Caco-2 (cell line): ENCODE results near the gene LRRC2. TPM values are rescaled to one million over a fixed set of nuclear protein-coding genes. Genes with fewer than 3 reads are reported as not detected.

Experiments
- BruUV-seq: library from RNA; stranded (reverse); fragments of 400-500 nt; replicated peaks from 2 replicates; lab custom pipeline; 2021; lab: Mats Ljungman, UMichigan
- CTCF ChIA-PET: fragments of 300-600 bp; sonication (Branson Sonifier 250); formaldehyde crosslinking; loops from one replicate; lab custom pipeline; 2022; ENCODE audit warnings: antibody characterized with exemption; lab: Charles Lee
- POLR2A ChIA-PET: fragments of 300-600 bp; sonication (Branson Sonifier 250); formaldehyde crosslinking; loops from one replicate; lab custom pipeline; 2022; ENCODE audit warnings: antibody characterized with exemption; lab: Charles Lee
- DNase-seq, 2 experiments: peaks; one replicate each; pipeline versions ENCODE4 v3.0.0 to v3.0.0-alpha.2; 2020 to 2022
- H3K27me3 ChIP-seq: replicated peaks from 2 replicates; pipeline ENCODE4 v1.6.0; 2011; ENCODE audit warnings: low read length; ENCODE audit not compliant: control insufficient read depth, insufficient read depth
- H3K36me3 ChIP-seq: 2 replicates; pipeline ENCODE4 v1.5.1; 2011; ENCODE audit warnings: low read length; ENCODE audit not compliant: control insufficient read depth, insufficient read depth
- H3K4me1 ChIP-seq: fragments of 250-450 bp; sonication (Bioruptor Pico); 2 replicates; pipeline ENCODE4 v1.5.1; 2020; ENCODE audit warnings: mild to moderate bottlenecking
- H3K4me3 ChIP-seq: 2 replicates; pipeline ENCODE4 v1.5.1; 2011; ENCODE audit warnings: low read depth, mild to moderate bottlenecking, control low read depth, low read length
- H3K9me3 ChIP-seq: fragments of 250-450 bp; sonication (Bioruptor Pico); 2 replicates; pipeline ENCODE4 v1.5.1; 2020; ENCODE audit warnings: mild to moderate bottlenecking, moderate library complexity
- H3K27ac Mint-ChIP-seq: one replicate; pipeline ENCODE4 v1.8.0; 2022; ENCODE audit warnings: mixed read lengths; ENCODE audit not compliant: unreplicated experiment
- H3K27me3 Mint-ChIP-seq: one replicate; pipeline ENCODE4 v1.8.0; 2022; ENCODE audit warnings: mixed read lengths; ENCODE audit not compliant: insufficient read depth, unreplicated experiment
- H3K36me3 Mint-ChIP-seq: one replicate; pipeline ENCODE4 v1.8.0; 2022; ENCODE audit warnings: mild to moderate bottlenecking, mixed read lengths; ENCODE audit not compliant: insufficient read depth, unreplicated experiment
- H3K4me1 Mint-ChIP-seq: one replicate; pipeline ENCODE4 v1.8.0; 2022; ENCODE audit warnings: low read depth, mixed read lengths; ENCODE audit not compliant: unreplicated experiment
- H3K4me3 Mint-ChIP-seq: one replicate; pipeline ENCODE4 v1.8.0; 2022; ENCODE audit warnings: mild to moderate bottlenecking, moderate library complexity, mixed read lengths; ENCODE audit not compliant: unreplicated experiment
- H3K9me3 Mint-ChIP-seq: one replicate; pipeline ENCODE4 v1.8.0; 2022; ENCODE audit warnings: mixed read lengths; ENCODE audit not compliant: unreplicated experiment
- CTCF ChIP-seq, 2 experiments: fragments of 200-600 bp in 1 of 2; IDR thresholded peaks; 1 replicate in 1 of 2; 2 replicates in 1 of 2; pipeline versions ENCODE4 v1.5.1 to v1.8.0; 2011 to 2022; ENCODE audit warnings: antibody characterized with exemption in 1 of 2, control low read depth in 1 of 2, inconsistent platforms in 1 of 2, low read depth in 1 of 2, low read length in 1 of 2, mild to moderate bottlenecking in 1 of 2, moderate library complexity in 1 of 2; ENCODE audit not compliant: insufficient read depth in 1 of 2, severe bottlenecking in 1 of 2, unreplicated experiment in 1 of 2
- intact Hi-C: fragments of 100-400 bp; cut with micrococcal nuclease; formaldehyde crosslinking; loops from one replicate; pipeline ENCODE4 v1.10.0; 2022; ENCODE audit not compliant: unreplicated experiment
- total RNA-seq: library from RNA; stranded (reverse); gene quantifications from 2 replicates; pipeline ENCODE4 v1.2.3, GENCODE V29; 2022

Gene LRRC2
- total RNA-seq, 1 experiment from 2014 or later = 0.27 TPM

GRCh38 chr3:46545818-46546630, 20.1 kb downstream of the LRRC2 start:
- Mint-ChIP-seq H3K27ac (no peak overlapping the region), H3K36me3 (no peaks in the 10 kb centered on the region), H3K4me1 (peaks cover 24% of the 10 kb centered on the region), H3K9me3 (no peaks in the 10 kb centered on the region), H3K4me3 (no peak overlapping the region), H3K27me3 (no peaks in the 10 kb centered on the region)
- ChIA-PET CTCF (interaction anchor here (0.6 kb wide), 1 partner anchor 12 kb away, joined by 4 read pairs; no protein-coding TSS in a partner anchor), POLR2A (no interaction called here)
- Histone ChIP-seq H3K9me3 (peaks cover 5% of the 10 kb centered on the region), H3K4me3 (no peak overlapping the region), H3K36me3 (no peaks in the 10 kb centered on the region), H3K27me3 (no peaks in the 10 kb centered on the region), H3K4me1 (peaks cover 15% of the 10 kb centered on the region)
- TF ChIP-seq CTCF (IDR thresholded peaks at IDR 0.05; ENCODE audit: insufficient read depth in 1 of 2, low read depth in 1 of 2, low read length in 1 of 2, severe bottlenecking in 1 of 2, unreplicated experiment in 1 of 2) = no peak
- intact Hi-C loops = no loop called here
- DNase-seq = no peak
- no TSS peak for BruUV-seq

- Histone ChIP-seq H3K4me3 (no peak overlapping the region), H3K9me3 (peaks cover 5% of the 10 kb centered on the region), H3K36me3 (no peaks in the 10 kb centered on the region), H3K4me1 (peaks cover 13% of the 10 kb centered on the region), H3K27me3 (no peaks in the 10 kb centered on the region)
- H3K36me3 Mint-ChIP-seq = no peaks in the 10 kb centered on the region
- ChIA-PET CTCF (no interaction called here), POLR2A (no interaction called here)
- intact Hi-C loops = loop anchor here (5.0 kb wide), 1 partner anchor 38 kb away; no protein-coding TSS in a partner anchor
- peaks cover 23% of the 10 kb centered on the region for H3K4me1 Mint-ChIP-seq
- H3K9me3 Mint-ChIP-seq = no peaks in the 10 kb centered on the region
- no peak for DNase-seq
- H3K27me3 Mint-ChIP-seq = no peaks in the 10 kb centered on the region
- no peak overlapping the region for H3K4me3 Mint-ChIP-seq
- no peak overlapping the region for H3K27ac Mint-ChIP-seq
- TF ChIP-seq CTCF (IDR thresholded peaks at IDR 0.05; ENCODE audit: insufficient read depth in 1 of 2, low read depth in 1 of 2, low read length in 1 of 2, severe bottlenecking in 1 of 2, unreplicated experiment in 1 of 2) = no peak
- BruUV-seq = no TSS peak
Observed at GRCh38 chr3:46544771-46545503, 21.2 kb downstream of the LRRC2 start.

GRCh38 chr3:46542801-46543201, 23.3 kb downstream of the LRRC2 start:
- Histone ChIP-seq H3K4me1 (no peaks in the 10 kb centered on the region), H3K9me3 (no peaks in the 10 kb centered on the region), H3K36me3 (no peaks in the 10 kb centered on the region), H3K4me3 (no peak overlapping the region), H3K27me3 (no peaks in the 10 kb centered on the region)
- Mint-ChIP-seq H3K27me3 (no peaks in the 10 kb centered on the region), H3K27ac (no peak overlapping the region), H3K9me3 (no peaks in the 10 kb centered on the region), H3K36me3 (no peaks in the 10 kb centered on the region), H3K4me3 (no peak overlapping the region), H3K4me1 (peaks cover 14% of the 10 kb centered on the region)
- no TSS peak for BruUV-seq
- no peak for TF ChIP-seq CTCF (IDR thresholded peaks at IDR 0.05; ENCODE audit: insufficient read depth in 1 of 2, low read depth in 1 of 2, low read length in 1 of 2, severe bottlenecking in 1 of 2, unreplicated experiment in 1 of 2)
- intact Hi-C loops = loop anchor here (5.0 kb wide), 1 partner anchor 36 kb away; no protein-coding TSS in a partner anchor
- ChIA-PET CTCF (interaction anchor here (1.2 kb wide), 1 partner anchor 54 kb away, joined by 4 read pairs; no protein-coding TSS in a partner anchor), POLR2A (interaction anchor here (1.3 kb wide), 1 partner anchor 15 kb away, joined by 5 read pairs; no protein-coding TSS in a partner anchor)
- DNase-seq = no peak
